ENCODE results near the gene DIPK1B. TPM values are rescaled to one million over a fixed set of nuclear protein-coding genes. Genes with fewer than 3 reads are reported as not detected.

Gene DIPK1B
- polyA plus RNA-seq, 1 experiment, result 2.8 TPM

GRCh38 chr9:136748201-136748600 lies 35.8 kb downstream of the DIPK1B start, which contains the start of gene LCN6:
Gene LCN6, minus strand, starts transcription at chr9:136748525. Its CDS starts 42 bp downstream, at chr9:136748483.
- H3K27me3 ChIP-seq (ENCODE audit: control insufficient read depth, insufficient read depth, low read length), result peaks cover 32% of the 10 kb centered on the region
- no peak for DNase-seq (ENCODE audit: low read depth, low spot score)
- TF ChIP-seq, protein P1, sequence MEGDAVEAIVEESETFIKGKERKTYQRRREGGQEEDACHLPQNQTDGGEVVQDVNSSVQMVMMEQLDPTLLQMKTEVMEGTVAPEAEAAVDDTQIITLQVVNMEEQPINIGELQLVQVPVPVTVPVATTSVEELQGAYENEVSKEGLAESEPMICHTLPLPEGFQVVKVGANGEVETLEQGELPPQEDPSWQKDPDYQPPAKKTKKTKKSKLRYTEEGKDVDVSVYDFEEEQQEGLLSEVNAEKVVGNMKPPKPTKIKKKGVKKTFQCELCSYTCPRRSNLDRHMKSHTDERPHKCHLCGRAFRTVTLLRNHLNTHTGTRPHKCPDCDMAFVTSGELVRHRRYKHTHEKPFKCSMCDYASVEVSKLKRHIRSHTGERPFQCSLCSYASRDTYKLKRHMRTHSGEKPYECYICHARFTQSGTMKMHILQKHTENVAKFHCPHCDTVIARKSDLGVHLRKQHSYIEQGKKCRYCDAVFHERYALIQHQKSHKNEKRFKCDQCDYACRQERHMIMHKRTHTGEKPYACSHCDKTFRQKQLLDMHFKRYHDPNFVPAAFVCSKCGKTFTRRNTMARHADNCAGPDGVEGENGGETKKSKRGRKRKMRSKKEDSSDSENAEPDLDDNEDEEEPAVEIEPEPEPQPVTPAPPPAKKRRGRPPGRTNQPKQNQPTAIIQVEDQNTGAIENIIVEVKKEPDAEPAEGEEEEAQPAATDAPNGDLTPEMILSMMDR (IDR thresholded peaks at IDR 0.05; ENCODE audit: low read depth, low read length), result no peak
- H3K27ac ChIP-seq (ENCODE audit: low read depth, low read length), result no peak within 1 kb of the TSS
- no peak within 1 kb of the TSS for H3K4me3 ChIP-seq (ENCODE audit: low read depth, low read length)
- H3K9me3 ChIP-seq (ENCODE audit: control insufficient read depth, insufficient read depth, low read length), result peaks cover 9% of the 10 kb centered on the region
- ChIA-PET CTCF (no interaction called here), POLR2A (no interaction called here)

GRCh38 chr9:136748666-136749611 lies 36.6 kb downstream of the DIPK1B start:
- POLR2A ChIA-PET, result no interaction called here
- TF ChIP-seq, protein P1 (IDR thresholded peaks at IDR 0.05; ENCODE audit: low read depth, low read length), result no peak
- CTCF ChIA-PET, result no interaction called here

GRCh38 chr9:136750526-136750925 lies 38.2 kb downstream of the DIPK1B start:
- Histone ChIP-seq H3K27me3 (ENCODE audit: control insufficient read depth, insufficient read depth, low read length) (peaks cover 28% of the 10 kb centered on the region), H3K9me3 (ENCODE audit: control insufficient read depth, insufficient read depth, low read length) (peaks cover 24% of the 10 kb centered on the region), H3K27ac (ENCODE audit: low read depth, low read length) (no peak overlapping the region), H3K4me3 (ENCODE audit: low read depth, low read length) (no peak overlapping the region)
- no peak for DNase-seq (ENCODE audit: low read depth, low spot score)
- ChIA-PET POLR2A (no interaction called here), CTCF (interaction anchor here (0.6 kb wide), 1 partner anchor 18 kb away, joined by 4 read pairs; no protein-coding TSS in a partner anchor)
- TF ChIP-seq, protein P1 (IDR thresholded peaks at IDR 0.05; ENCODE audit: low read depth, low read length), result no peak

More at GRCh38 chr9:136748666-136749611, 36.6 kb downstream of the DIPK1B start:
- Histone ChIP-seq H3K9me3 (ENCODE audit: control insufficient read depth, insufficient read depth, low read length) (peaks cover 16% of the 10 kb centered on the region), H3K27ac (ENCODE audit: low read depth, low read length) (no peak overlapping the region), H3K27me3 (ENCODE audit: control insufficient read depth, insufficient read depth, low read length) (peaks cover 30% of the 10 kb centered on the region), H3K4me3 (ENCODE audit: low read depth, low read length) (no peak overlapping the region)
- DNase-seq (ENCODE audit: low read depth, low spot score), result no peak

DNA sequence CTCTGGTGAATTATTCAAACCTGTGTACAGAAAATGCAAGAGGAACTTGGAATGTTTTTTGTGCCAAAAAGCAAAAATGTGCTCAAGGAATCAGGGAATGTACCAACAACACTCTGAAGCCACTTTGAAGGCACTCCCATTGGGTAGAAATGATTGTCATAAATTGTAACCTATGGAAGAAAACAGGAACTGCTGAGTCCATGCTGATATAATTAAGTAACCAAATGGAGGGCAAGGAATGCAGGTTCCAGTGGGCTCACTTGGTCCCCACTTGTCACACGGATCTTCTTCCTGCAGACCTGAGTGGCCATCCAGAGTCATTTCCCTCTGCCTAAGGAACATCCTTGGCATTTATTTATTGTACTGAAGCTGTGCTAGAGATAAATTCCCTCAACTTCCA lies 38.9 kb downstream of the DIPK1B start:
- H3K4me3 ChIP-seq (ENCODE audit: low read depth, low read length), result no peak overlapping the region
- H3K9me3 ChIP-seq (ENCODE audit: control insufficient read depth, insufficient read depth, low read length), result peaks cover 31% of the 10 kb centered on the region
- TF ChIP-seq, protein P1 (IDR thresholded peaks at IDR 0.05; ENCODE audit: low read depth, low read length), result no peak
- ChIA-PET POLR2A (no interaction called here), CTCF (interaction anchor here (1.0 kb wide), 1 partner anchor 9 kb away, joined by 3 read pairs; no protein-coding TSS in a partner anchor)
- peaks cover 28% of the 10 kb centered on the region for H3K27me3 ChIP-seq (ENCODE audit: control insufficient read depth, insufficient read depth, low read length)
- DNase-seq (ENCODE audit: low read depth, low spot score), result no peak
- H3K27ac ChIP-seq (ENCODE audit: low read depth, low read length), result no peak overlapping the region

GRCh38 chr9:136751814-136752213 lies 39.4 kb downstream of the DIPK1B start:
- POLR2A ChIA-PET, result no interaction called here

More at GRCh38 chr9:136751814-136752213, 39.4 kb downstream of the DIPK1B start:
- TF ChIP-seq, protein P1 (IDR thresholded peaks at IDR 0.05; ENCODE audit: low read depth, low read length), result no peak
- Histone ChIP-seq H3K4me3 (ENCODE audit: low read depth, low read length) (no peak overlapping the region), H3K27me3 (ENCODE audit: control insufficient read depth, insufficient read depth, low read length) (peaks cover 23% of the 10 kb centered on the region), H3K27ac (ENCODE audit: low read depth, low read length) (no peak overlapping the region), H3K9me3 (ENCODE audit: control insufficient read depth, insufficient read depth, low read length) (peaks cover 37% of the 10 kb centered on the region)
- no peak for DNase-seq (ENCODE audit: low read depth, low spot score)
- CTCF ChIA-PET, result interaction anchor here (1.0 kb wide), 1 partner anchor 8 kb away, joined by 3 read pairs; no protein-coding TSS in a partner anchor

Measured in AG04450 (cell line).